Stimulated activated CD8-positive, alpha-beta memory T cell treated with anti-CD3 and anti-CD28 coated beads, Interleukin-7, amount 100 ng/mL, for 1 hour (primary cell): ENCODE data around the gene XCL1.

Source experiments
- DNase-seq, 2 donors: peaks; one replicate each; pipeline ENCODE4 v3.0.0-alpha.2; 2020; ENCODE audit warnings: low read depth in 2 of 2

The XCL1 gene

GRCh38 chr1:168605443-168605842 lies 29.0 kb downstream of the XCL1 start:
- no peak for DNase-seq

- DNase-seq = no peak
Measured at GRCh38 chr1:168606096-168606495, 29.7 kb downstream of the XCL1 start.

- DNase-seq = no peak
Measured at GRCh38 chr1:168607872-168608428, 31.5 kb downstream of the XCL1 start.

GRCh38 chr1:168608796-168609715 lies 32.7 kb downstream of the XCL1 start:
- no peak for DNase-seq

- DNase-seq = no peak
Measured at GRCh38 chr1:168609741-168610510, 33.5 kb downstream of the XCL1 start.

- no peak for DNase-seq
Measured at GRCh38 chr1:168613038-168613451, 36.6 kb downstream of the XCL1 start.

- DNase-seq = no peak
Measured at GRCh38 chr1:168613691-168614231, 37.4 kb downstream of the XCL1 start.

- DNase-seq = no peak
Measured at GRCh38 chr1:168614235-168614634, 37.8 kb downstream of the XCL1 start.

- DNase-seq = no peak
Measured at GRCh38 chr1:168615965-168616364, 39.6 kb downstream of the XCL1 start.

- DNase-seq = no peak
Measured at GRCh38 chr1:168617974-168618750, 41.8 kb downstream of the XCL1 start.

- DNase-seq = no peak
Measured at GRCh38 chr1:168618886-168619285, 42.5 kb downstream of the XCL1 start.

- no peak for DNase-seq
Measured at GRCh38 chr1:168621356-168621755, 45.0 kb downstream of the XCL1 start.

GRCh38 chr1:168623003-168623828 lies 46.8 kb downstream of the XCL1 start:
- no peak for DNase-seq

- no peak for DNase-seq
Measured at GRCh38 chr1:168623831-168624230, 47.4 kb downstream of the XCL1 start.

- DNase-seq = no peak
Measured at GRCh38 chr1:168626326-168626725, 49.9 kb downstream of the XCL1 start.

GRCh38 chr1:168627370-168627769 lies 51.0 kb downstream of the XCL1 start:
- no peak for DNase-seq

GRCh38 chr1:168628807-168629206 lies 52.4 kb downstream of the XCL1 start:
- no peak for DNase-seq

GRCh38 chr1:168629466-168629865 lies 53.1 kb downstream of the XCL1 start:
- no peak for DNase-seq
